Mesothelial cell of epicardium (in vitro differentiated cells): ENCODE results near the gene TLCD3A. TPM values are rescaled to one million over a fixed set of nuclear protein-coding genes. Genes with fewer than 3 reads are reported as not detected.
"Not testable (repeated sequence)": the region's sequence is repeated elsewhere in the genome, so short reads cannot be mapped to it uniquely, and the experiment has no call there.

Source experiments
- DNase-seq, 2 experiments: peaks; one replicate each; pipeline ENCODE4 v3.0.0; 2021; ENCODE audit warnings: low spot score in 2 of 2; ENCODE audit not compliant: unreplicated experiment in 2 of 2
- H3K27ac Mint-ChIP-seq: 2 replicates; pipeline ENCODE4 v1.8.0; 2021; ENCODE audit warnings: mixed read lengths
- H3K27me3 Mint-ChIP-seq: 2 replicates; pipeline ENCODE4 v1.8.0; 2021; ENCODE audit warnings: low read depth, mixed read lengths
- H3K36me3 Mint-ChIP-seq: 2 replicates; pipeline ENCODE4 v1.8.0; 2021; ENCODE audit warnings: mixed read lengths
- H3K4me1 Mint-ChIP-seq: 2 replicates; pipeline ENCODE4 v1.8.0; 2021; ENCODE audit warnings: mixed read lengths
- H3K4me3 Mint-ChIP-seq: 2 replicates; pipeline ENCODE4 v1.8.0; 2021; ENCODE audit warnings: mild to moderate bottlenecking, moderate library complexity, mixed read lengths
- H3K9me3 Mint-ChIP-seq: 2 replicates; pipeline ENCODE4 v1.8.0; 2021; ENCODE audit warnings: mixed read lengths
- CTCF ChIP-seq: fragments of 200-600 bp; sonication (generic); IDR thresholded peaks from one replicate; pipeline ENCODE4 v1.5.0; 2021; ENCODE audit warnings: antibody characterized with exemption; ENCODE audit not compliant: unreplicated experiment
- total RNA-seq: library from RNA; stranded (reverse); gene quantifications from 3 replicates; pipeline ENCODE4 v1.2.1, GENCODE V29; 2021

The TLCD3A gene
- total RNA-seq, 1 donor from 2014 or later = 27.7 TPM

GRCh38 chr17:696369-696768, 36.0 kb upstream of the TLCD3A start:
- no peak overlapping the region for H3K4me3 Mint-ChIP-seq
- H3K36me3 Mint-ChIP-seq = peaks cover 11% of the 10 kb centered on the region
- no peak for DNase-seq
- H3K27me3 Mint-ChIP-seq = no peaks in the 10 kb centered on the region
- no peak for TF ChIP-seq CTCF
- H3K9me3 Mint-ChIP-seq = no peaks in the 10 kb centered on the region
- H3K27ac Mint-ChIP-seq = peak overlapping the region; percentile 86
- H3K4me1 Mint-ChIP-seq = peaks cover 53% of the 10 kb centered on the region

GRCh38 chr17:697682-698081, 34.7 kb upstream of the TLCD3A start:
- Mint-ChIP-seq H3K27ac (peak overlapping the region; percentile 71), H3K27me3 (no peaks in the 10 kb centered on the region), H3K9me3 (no peaks in the 10 kb centered on the region), H3K4me1 (peaks cover 41% of the 10 kb centered on the region), H3K36me3 (peaks cover 11% of the 10 kb centered on the region), H3K4me3 (no peak overlapping the region)
- TF ChIP-seq CTCF = no peak
- no peak for DNase-seq

- DNase-seq, H3K27me3 Mint-ChIP-seq, H3K4me3 Mint-ChIP-seq, H3K9me3 Mint-ChIP-seq: not testable (repeated sequence)
- Mint-ChIP-seq H3K36me3 (peaks cover 11% of the 10 kb centered on the region), H3K4me1 (peaks cover 41% of the 10 kb centered on the region), H3K27ac (peak overlapping the region; percentile 71)
Measured at GRCh38 chr17:698096-698495, 34.3 kb upstream of the TLCD3A start.

GRCh38 chr17:699345-699744, 33.1 kb upstream of the TLCD3A start:
- DNase-seq = no peak
- TF ChIP-seq CTCF = no peak
- H3K27me3 Mint-ChIP-seq = no peaks in the 10 kb centered on the region
- H3K36me3 Mint-ChIP-seq = peaks cover 12% of the 10 kb centered on the region
- no peaks in the 10 kb centered on the region for H3K9me3 Mint-ChIP-seq
- peaks cover 32% of the 10 kb centered on the region for H3K4me1 Mint-ChIP-seq
- H3K4me3 Mint-ChIP-seq = no peak overlapping the region
- H3K27ac Mint-ChIP-seq = no peak overlapping the region

- peak; percentile 92 for TF ChIP-seq CTCF
- Mint-ChIP-seq H3K4me3 (no peak overlapping the region), H3K4me1 (peaks cover 23% of the 10 kb centered on the region), H3K27ac (no peak overlapping the region), H3K27me3 (no peaks in the 10 kb centered on the region), H3K9me3 (no peaks in the 10 kb centered on the region), H3K36me3 (peaks cover 7% of the 10 kb centered on the region)
- no peak for DNase-seq
Measured at GRCh38 chr17:700504-701094, 31.8 kb upstream of the TLCD3A start.

GRCh38 chr17:703081-703875, 29.1 kb upstream of the TLCD3A start:
- peaks cover 1% of the 10 kb centered on the region for H3K4me1 Mint-ChIP-seq
- TF ChIP-seq CTCF = no peak
- H3K27ac Mint-ChIP-seq = no peak overlapping the region
- H3K36me3 Mint-ChIP-seq = peaks cover 7% of the 10 kb centered on the region
- no peak overlapping the region for H3K4me3 Mint-ChIP-seq
- DNase-seq = no peak
- no peaks in the 10 kb centered on the region for H3K9me3 Mint-ChIP-seq
- no peaks in the 10 kb centered on the region for H3K27me3 Mint-ChIP-seq
